SK-N-SH (cell line): ENCODE data around the gene SOBP. TPM values are rescaled to one million over a fixed set of nuclear protein-coding genes. Genes with fewer than 3 reads are reported as not detected.

ENCODE experiments used
- CTCF ChIA-PET: fragments of 300-600, 350-600 bp; formaldehyde crosslinking; extraction: SDS; loops from one replicate; lab custom pipeline; 2021; lab: Yijun Ruan, JAX
- POLR2A ChIA-PET: fragments of 350-600 bp; sonication (Branson Sonifier 250); formaldehyde crosslinking; extraction: SDS; loops from one replicate; lab custom pipeline; 2020; ENCODE audit warnings: antibody characterized with exemption, inconsistent platforms; lab: Yijun Ruan, JAX
- DNase-seq: peaks from one replicate; pipeline ENCODE4 v3.0.0; 2012
- H2AFZ ChIP-seq: fragments of 200-600 bp; sonication (generic); 2 replicates; pipeline ENCODE4 v1.8.1; 2016; ENCODE audit warnings: antibody characterized with exemption, mild to moderate bottlenecking, low read depth
- H3F3A ChIP-seq: fragments of 200-600 bp; sonication (generic); replicated peaks from 2 replicates; pipeline ENCODE3; 2016; ENCODE audit warnings: antibody characterized with exemption, mild to moderate bottlenecking; ENCODE audit not compliant: insufficient read depth
- H3K27ac ChIP-seq, 2 experiments: fragments of 200-500 bp in 1 of 2; fragments of 200-600 bp in 1 of 2; sonication (Bioruptor generic) in 1 of 2; sonication (generic), shearing (Covaris generic) in 1 of 2; 2 replicates each; pipeline versions ENCODE4 v1.5.1 to v1.6.1; 2014 to 2016; ENCODE audit warnings: low read depth in 2 of 2, inconsistent platforms in 1 of 2, low read length in 1 of 2, mild to moderate bottlenecking in 1 of 2, mixed read lengths in 1 of 2
- H3K27me3 ChIP-seq: fragments of 200-600 bp; sonication (generic), shearing (Covaris generic); 2 replicates; pipeline ENCODE4 v1.6.1; 2016; ENCODE audit warnings: mixed run types; ENCODE audit not compliant: insufficient read depth
- H3K36me3 ChIP-seq, 2 experiments: fragments of 200-500 bp in 1 of 2; fragments of 200-600 bp in 1 of 2; sonication (Bioruptor generic) in 1 of 2; sonication (generic) in 1 of 2; replicated peaks in 1 of 2; 2 replicates each; pipeline versions ENCODE3 to v1.5.1; 2014 to 2016; ENCODE audit warnings: low read length in 1 of 2, mild to moderate bottlenecking in 1 of 2; ENCODE audit not compliant: insufficient read depth in 2 of 2, control insufficient read depth in 1 of 2
- H3K4me1 ChIP-seq, 2 experiments: fragments of 200-500 bp in 1 of 2; fragments of 200-600 bp in 1 of 2; sonication (Bioruptor generic) in 1 of 2; sonication (generic), shearing (Covaris generic) in 1 of 2; 2 replicates each; pipeline versions ENCODE4 v1.5.1 to v1.6.1; 2014 to 2016; ENCODE audit warnings: low read depth in 1 of 2, low read length in 1 of 2, mixed run types in 1 of 2; ENCODE audit not compliant: insufficient read depth in 2 of 2, control insufficient read depth in 1 of 2
- H3K4me2 ChIP-seq: fragments of 200-600 bp; sonication (generic), shearing (Covaris generic); 2 replicates; pipeline ENCODE4 v1.6.1; 2017; ENCODE audit warnings: mixed run types
- H3K4me3 ChIP-seq, 2 experiments: fragments of 200-500 bp in 1 of 2; fragments of 200-600 bp in 1 of 2; sonication (Bioruptor generic) in 1 of 2; sonication (generic), shearing (Covaris generic) in 1 of 2; 2 replicates each; pipeline versions ENCODE4 v1.5.1 to v1.8.1; 2014 to 2016; ENCODE audit warnings: low read depth in 2 of 2, inconsistent platforms in 1 of 2, low read length in 1 of 2, mild to moderate bottlenecking in 1 of 2, mixed read lengths in 1 of 2, moderate library complexity in 1 of 2
- H3K79me2 ChIP-seq: fragments of 200-600 bp; sonication (generic); 2 replicates; pipeline ENCODE4 v1.8.1; 2017; ENCODE audit warnings: mild to moderate bottlenecking; ENCODE audit not compliant: insufficient read depth
- H3K9ac ChIP-seq: fragments of 200-600 bp; sonication (generic); 2 replicates; pipeline ENCODE4 v1.6.1; 2017; ENCODE audit warnings: mixed run types
- H3K9me2 ChIP-seq: fragments of 200-600 bp; sonication (generic); 2 replicates; pipeline ENCODE4 v1.6.1; 2017; ENCODE audit warnings: mixed run types
- H3K9me3 ChIP-seq: fragments of 200-600 bp; sonication (generic); 2 replicates; pipeline ENCODE4 v1.6.1; 2017; ENCODE audit warnings: mixed run types, mild to moderate bottlenecking, moderate library complexity
- H4K20me1 ChIP-seq: fragments of 200-600 bp; sonication (generic); 2 replicates; pipeline ENCODE4 v1.6.1; 2017; ENCODE audit warnings: mild to moderate bottlenecking, mixed run types; ENCODE audit not compliant: insufficient read depth
- ELF1 ChIP-seq: IDR thresholded peaks from 2 replicates; pipeline ENCODE4 v1.4.0; 2012
- EP300 ChIP-seq, 2 experiments: IDR thresholded peaks; 2 replicates each; pipeline versions ENCODE4 v1.4.0 to v1.6.1; 2012; ENCODE audit warnings: borderline replicate concordance in 1 of 2, low read depth in 1 of 2, low read length in 1 of 2
- EZH2phosphoT487 ChIP-seq: fragments of 200-600 bp; sonication (generic); IDR thresholded peaks from 2 replicates; pipeline ENCODE4 v1.6.1; 2017; ENCODE audit warnings: low read depth, mixed run types, mild to moderate bottlenecking, antibody characterized with exemption, moderate library complexity, borderline replicate concordance
- FOSL2 ChIP-seq: IDR thresholded peaks from 2 replicates; pipeline ENCODE4 v1.4.0; 2012; ENCODE audit warnings: low read depth, mild to moderate bottlenecking, moderate library complexity, borderline replicate concordance
- FOXJ3 ChIP-seq: sonication (generic); formaldehyde crosslinking; IDR thresholded peaks from 2 replicates; pipeline ENCODE4 v1.5.1; 2020; ENCODE audit warnings: mild to moderate bottlenecking, missing genetic modification reagents
- FOXM1 ChIP-seq: IDR thresholded peaks from 2 replicates; pipeline ENCODE4 v1.4.0; 2012; ENCODE audit warnings: low read depth, mild to moderate bottlenecking
- GABPA ChIP-seq: IDR thresholded peaks from 2 replicates; pipeline ENCODE4 v1.4.0; 2012; ENCODE audit warnings: low read depth, mild to moderate bottlenecking
- GATA2 ChIP-seq: sonication (generic); formaldehyde crosslinking; IDR thresholded peaks from 2 replicates; pipeline ENCODE4 v1.5.0; 2020; ENCODE audit warnings: mild to moderate bottlenecking, missing genetic modification reagents
- MEF2A ChIP-seq: IDR thresholded peaks from 2 replicates; pipeline ENCODE4 v1.4.0; 2012; ENCODE audit warnings: low read depth, borderline replicate concordance
- MXI1 ChIP-seq: IDR thresholded peaks from 2 replicates; pipeline ENCODE4 v1.6.1; 2012; ENCODE audit warnings: mild to moderate bottlenecking, low read depth, low read length, improper control_type of control experiment
- POLR2AphosphoS5 ChIP-seq: IDR thresholded peaks from 2 replicates; pipeline ENCODE4 v1.6.1; 2012; ENCODE audit warnings: low read depth, low read length
- RAD21 ChIP-seq: IDR thresholded peaks from 2 replicates; pipeline ENCODE4 v1.6.1; 2012; ENCODE audit warnings: mild to moderate bottlenecking, low read length
- RCOR1 ChIP-seq: fragments of 150-350 bp; IDR thresholded peaks from 2 replicates; pipeline ENCODE4 v1.6.1; 2017; ENCODE audit warnings: antibody characterized with exemption, low read length
- SIN3A ChIP-seq: IDR thresholded peaks from 2 replicates; pipeline ENCODE4 v1.6.1; 2012; ENCODE audit warnings: low read depth, mild to moderate bottlenecking, low read length, moderate library complexity, borderline replicate concordance
- SMC3 ChIP-seq: IDR thresholded peaks from 2 replicates; pipeline ENCODE4 v1.6.1; 2012; ENCODE audit warnings: low read depth, low read length, improper control_type of control experiment
- TEAD4 ChIP-seq: IDR thresholded peaks from 2 replicates; pipeline ENCODE4 v1.4.0; 2012; ENCODE audit warnings: mild to moderate bottlenecking, borderline replicate concordance; ENCODE audit not compliant: insufficient read depth
- YY1 ChIP-seq: IDR thresholded peaks from 2 replicates; pipeline ENCODE4 v1.4.0; 2012; ENCODE audit warnings: low read depth, mild to moderate bottlenecking
- WGBS: methylation state at CpG from one replicate; pipeline ENCODE4 v1.1.6; 2017; ENCODE audit warnings: low lambda C conversion rate; 5-methylcytosine and 5-hydroxymethylcytosine counted together
- polyA plus RNA-seq, 3 experiments: library from polyadenylated mRNA; depleted of rRNA; stranded (reverse); fragments of >200 nt; gene quantifications; 2 replicates each; pipeline ENCODE4 v1.2.3, GENCODE V29; 2012
- TF ChIP-seq, protein P1 (sequence below): fragments of 150-350 bp; IDR thresholded peaks from 2 replicates; pipeline ENCODE4 v1.6.1; 2016; ENCODE audit warnings: mild to moderate bottlenecking, low read depth, low read length
- TF ChIP-seq, protein P2 (sequence below): fragments of 150-350 bp; IDR thresholded peaks from 2 replicates; pipeline ENCODE4 v1.6.1; 2017; ENCODE audit warnings: antibody characterized with exemption, low read length, low read depth, borderline replicate concordance
- TF ChIP-seq, protein P3 (sequence below): IDR thresholded peaks from 2 replicates; pipeline ENCODE4; 2012
- TF ChIP-seq, protein P4 (sequence below): fragments of 200-600 bp; sonication (generic); IDR thresholded peaks from 2 replicates; pipeline ENCODE4 v1.6.1; 2017; ENCODE audit warnings: antibody characterized with exemption, mild to moderate bottlenecking, moderate library complexity

The SOBP gene
- polyA plus RNA-seq, 1 of the 3 experiments (the other 2 are of a cell fraction) = 0.61 TPM

DNA sequence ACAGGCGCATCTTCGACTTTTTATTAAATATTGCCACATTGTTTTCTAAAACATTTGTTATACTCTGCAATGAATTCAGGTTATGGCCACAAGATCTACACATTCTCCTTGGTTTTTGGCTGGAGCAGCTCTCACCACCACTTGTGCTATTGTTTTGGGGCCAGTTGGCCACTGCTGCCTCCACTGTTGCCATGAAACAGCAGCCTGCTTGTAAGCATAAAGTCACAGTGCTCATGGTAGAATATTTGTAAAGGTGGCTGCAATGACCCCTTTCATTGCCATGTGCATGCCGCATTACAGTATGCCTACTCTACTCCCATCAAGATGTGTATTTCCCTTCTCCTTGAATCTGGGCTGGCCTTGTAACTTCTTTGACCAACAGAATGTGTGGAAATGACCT is 192.8 kb downstream of the SOBP start:
- TF ChIP-seq SMC3 = no peak
- Histone ChIP-seq H3F3A (no peaks in the 10 kb centered on the region), H3K9me3 (no peaks in the 10 kb centered on the region), H3K9ac (no peak overlapping the region), H3K27ac (no peak overlapping the region), H3K4me3 (no peak overlapping the region), H3K36me3 (no peaks in the 10 kb centered on the region), H3K27me3 (no peaks in the 10 kb centered on the region), H3K4me2 (no peak overlapping the region), H2AFZ (no peak overlapping the region), H4K20me1 (no peaks in the 10 kb centered on the region), H3K4me1 (no peaks in the 10 kb centered on the region), H3K9me2 (no peaks in the 10 kb centered on the region), H3K79me2 (no peaks in the 10 kb centered on the region)
- DNase-seq = no peak
- POLR2A ChIA-PET = no interaction called here
- 82% methylated on average over 3 of the region's 3 CpGs for WGBS
- CTCF ChIA-PET = interaction anchor here (1.5 kb wide), 1 partner anchor 569 kb away, joined by 3 read pairs; no protein-coding TSS in a partner anchor

DNA sequence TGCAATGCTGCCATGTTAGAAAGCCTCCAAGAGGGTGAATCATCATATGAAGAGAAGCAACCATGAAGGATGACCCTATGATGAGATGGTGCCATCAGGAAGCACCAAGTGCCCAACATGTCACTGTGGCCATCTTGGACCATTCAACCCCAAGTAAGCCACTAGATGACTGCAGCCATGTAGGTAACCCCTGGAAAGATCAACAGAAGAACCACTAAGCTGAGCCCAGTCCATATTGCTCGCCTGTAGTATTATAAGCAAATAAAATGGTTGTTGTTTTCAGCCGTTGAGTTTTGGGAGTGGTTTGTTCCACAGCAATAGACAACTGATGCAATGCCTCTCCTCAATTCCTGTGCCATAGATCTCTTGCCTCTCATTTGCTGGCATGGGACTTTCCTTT is 193.3 kb downstream of the SOBP start:
- Histone ChIP-seq H3K9me3 (no peaks in the 10 kb centered on the region), H3K9ac (no peak overlapping the region), H4K20me1 (no peaks in the 10 kb centered on the region), H3K27ac (no peak overlapping the region), H2AFZ (no peak overlapping the region), H3K9me2 (no peaks in the 10 kb centered on the region), H3K4me2 (no peak overlapping the region), H3F3A (no peaks in the 10 kb centered on the region), H3K4me1 (no peaks in the 10 kb centered on the region), H3K27me3 (no peaks in the 10 kb centered on the region), H3K4me3 (no peak overlapping the region), H3K79me2 (no peaks in the 10 kb centered on the region), H3K36me3 (no peaks in the 10 kb centered on the region)
- TF ChIP-seq SIN3A (no peak), YY1 (no peak), GABPA (no peak), FOXM1 (no peak), MXI1 (no peak), EZH2phosphoT487 (no peak), TEAD4 (no peak), MEF2A (no peak), GATA2 (CRISPR knock-in tag) (no peak), POLR2AphosphoS5 (no peak), ELF1 (no peak), RCOR1 (no peak), FOSL2 (no peak), EP300 (IDR thresholded peaks at IDR 0.05; ENCODE audit: borderline replicate concordance in 1 of 2, low read depth in 1 of 2, low read length in 1 of 2) (no peak), RAD21 (no peak), FOXJ3 (no peak)
- TF ChIP-seq, protein P1, sequence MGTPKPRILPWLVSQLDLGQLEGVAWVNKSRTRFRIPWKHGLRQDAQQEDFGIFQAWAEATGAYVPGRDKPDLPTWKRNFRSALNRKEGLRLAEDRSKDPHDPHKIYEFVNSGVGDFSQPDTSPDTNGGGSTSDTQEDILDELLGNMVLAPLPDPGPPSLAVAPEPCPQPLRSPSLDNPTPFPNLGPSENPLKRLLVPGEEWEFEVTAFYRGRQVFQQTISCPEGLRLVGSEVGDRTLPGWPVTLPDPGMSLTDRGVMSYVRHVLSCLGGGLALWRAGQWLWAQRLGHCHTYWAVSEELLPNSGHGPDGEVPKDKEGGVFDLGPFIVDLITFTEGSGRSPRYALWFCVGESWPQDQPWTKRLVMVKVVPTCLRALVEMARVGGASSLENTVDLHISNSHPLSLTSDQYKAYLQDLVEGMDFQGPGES = no peak
- TF ChIP-seq, protein P2, sequence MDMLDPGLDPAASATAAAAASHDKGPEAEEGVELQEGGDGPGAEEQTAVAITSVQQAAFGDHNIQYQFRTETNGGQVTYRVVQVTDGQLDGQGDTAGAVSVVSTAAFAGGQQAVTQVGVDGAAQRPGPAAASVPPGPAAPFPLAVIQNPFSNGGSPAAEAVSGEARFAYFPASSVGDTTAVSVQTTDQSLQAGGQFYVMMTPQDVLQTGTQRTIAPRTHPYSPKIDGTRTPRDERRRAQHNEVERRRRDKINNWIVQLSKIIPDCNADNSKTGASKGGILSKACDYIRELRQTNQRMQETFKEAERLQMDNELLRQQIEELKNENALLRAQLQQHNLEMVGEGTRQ = no peak
- TF ChIP-seq, protein P3, sequence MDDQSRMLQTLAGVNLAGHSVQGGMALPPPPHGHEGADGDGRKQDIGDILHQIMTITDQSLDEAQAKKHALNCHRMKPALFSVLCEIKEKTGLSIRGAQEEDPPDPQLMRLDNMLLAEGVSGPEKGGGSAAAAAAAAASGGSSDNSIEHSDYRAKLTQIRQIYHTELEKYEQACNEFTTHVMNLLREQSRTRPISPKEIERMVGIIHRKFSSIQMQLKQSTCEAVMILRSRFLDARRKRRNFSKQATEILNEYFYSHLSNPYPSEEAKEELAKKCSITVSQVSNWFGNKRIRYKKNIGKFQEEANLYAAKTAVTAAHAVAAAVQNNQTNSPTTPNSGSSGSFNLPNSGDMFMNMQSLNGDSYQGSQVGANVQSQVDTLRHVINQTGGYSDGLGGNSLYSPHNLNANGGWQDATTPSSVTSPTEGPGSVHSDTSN = no peak
- TF ChIP-seq, protein P4, sequence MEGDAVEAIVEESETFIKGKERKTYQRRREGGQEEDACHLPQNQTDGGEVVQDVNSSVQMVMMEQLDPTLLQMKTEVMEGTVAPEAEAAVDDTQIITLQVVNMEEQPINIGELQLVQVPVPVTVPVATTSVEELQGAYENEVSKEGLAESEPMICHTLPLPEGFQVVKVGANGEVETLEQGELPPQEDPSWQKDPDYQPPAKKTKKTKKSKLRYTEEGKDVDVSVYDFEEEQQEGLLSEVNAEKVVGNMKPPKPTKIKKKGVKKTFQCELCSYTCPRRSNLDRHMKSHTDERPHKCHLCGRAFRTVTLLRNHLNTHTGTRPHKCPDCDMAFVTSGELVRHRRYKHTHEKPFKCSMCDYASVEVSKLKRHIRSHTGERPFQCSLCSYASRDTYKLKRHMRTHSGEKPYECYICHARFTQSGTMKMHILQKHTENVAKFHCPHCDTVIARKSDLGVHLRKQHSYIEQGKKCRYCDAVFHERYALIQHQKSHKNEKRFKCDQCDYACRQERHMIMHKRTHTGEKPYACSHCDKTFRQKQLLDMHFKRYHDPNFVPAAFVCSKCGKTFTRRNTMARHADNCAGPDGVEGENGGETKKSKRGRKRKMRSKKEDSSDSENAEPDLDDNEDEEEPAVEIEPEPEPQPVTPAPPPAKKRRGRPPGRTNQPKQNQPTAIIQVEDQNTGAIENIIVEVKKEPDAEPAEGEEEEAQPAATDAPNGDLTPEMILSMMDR = no peak
- ChIA-PET CTCF (interaction anchor here (1.5 to 1.6 kb wide), 2 partner anchors 21 to 569 kb away, joined by 3 to 4 read pairs; no protein-coding TSS in a partner anchor), POLR2A (no interaction called here)
- 50% methylated on average over 2 of the region's 2 CpGs for WGBS
- no peak for DNase-seq
